ENCODE measurements around the gene CGN. TPM values are rescaled to one million over a fixed set of nuclear protein-coding genes. Genes with fewer than 3 reads are reported as not detected.

Gene CGN
- total and polyA plus RNA-seq, 2 experiments from 2014 or later, result 11.8 to 37.0 TPM

DNA sequence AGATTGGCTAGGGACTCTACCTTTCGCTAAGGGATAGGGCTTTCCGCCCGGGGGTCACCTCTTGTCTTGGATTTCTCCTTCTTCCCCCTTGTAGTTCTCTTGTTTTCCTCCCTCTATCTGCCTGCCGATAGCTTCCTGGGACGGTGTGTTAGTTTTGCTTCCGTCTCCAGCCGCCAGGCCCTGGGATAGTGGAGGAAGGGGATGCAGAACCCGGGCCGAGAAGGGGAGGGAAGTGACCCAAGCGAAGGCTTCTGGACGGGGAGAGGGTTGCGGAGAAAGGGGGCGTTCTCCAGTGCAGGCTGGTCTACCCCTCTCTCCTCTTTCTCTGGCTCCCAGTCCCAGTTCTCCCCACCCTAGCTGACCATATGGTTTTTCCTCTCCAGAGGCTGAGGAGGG lies 29.8 kb downstream of the CGN start:
- Mint-ChIP-seq H3K27me3 (ENCODE audit: insufficient read depth, low read depth, poor library complexity) (peaks cover 16% of the 10 kb centered on the region), H3K4me1 (peaks cover 22% of the 10 kb centered on the region), H3K4me3 (peak overlapping the region; percentile 96), H3K9me3 (no peaks in the 10 kb centered on the region; the same call in 2 of the 3 replicates), H3K27ac (peak overlapping the region; percentile 99; the same call in 1 of the 2 replicates), H3K36me3 (ENCODE audit: low read depth) (peaks cover 24% of the 10 kb centered on the region)
- Histone ChIP-seq H3K36me3 (ENCODE audit: insufficient read depth) (peaks cover 23% of the 10 kb centered on the region), H3K27ac (ENCODE audit: low read depth) (no peak overlapping the region), H2AFZ (no peak overlapping the region), H3K79me2 (replicated peaks; ENCODE audit: insufficient read depth) (peaks cover 41% of the 10 kb centered on the region), H3F3A (replicated peaks; ENCODE audit: low read depth) (no peaks in the 10 kb centered on the region), H3K4me1 (ENCODE audit: insufficient read depth) (peaks cover 8% of the 10 kb centered on the region), H3K9me2 (ENCODE audit: insufficient read depth) (no peaks in the 10 kb centered on the region), H3K4me3 (peak overlapping the region; percentile 83), H4K20me1 (replicated peaks; ENCODE audit: insufficient read depth) (peaks cover 6% of the 10 kb centered on the region; the same call in 1 of the 2 replicates), H3K27me3 (ENCODE audit: insufficient read depth) (0 out of 2 replicates have a peak, but pooled peaks cover 6% of the 10 kb centered on the region), H3K4me2 (peak overlapping the region; percentile 84)
- DNase-seq (ENCODE audit: low spot score) (peak; percentile 82), ATAC-seq (peak; percentile 57)
- no peak for TF ChIP-seq NANOG (IDR thresholded peaks at IDR 0.05; ENCODE audit: borderline replicate concordance)

DNA sequence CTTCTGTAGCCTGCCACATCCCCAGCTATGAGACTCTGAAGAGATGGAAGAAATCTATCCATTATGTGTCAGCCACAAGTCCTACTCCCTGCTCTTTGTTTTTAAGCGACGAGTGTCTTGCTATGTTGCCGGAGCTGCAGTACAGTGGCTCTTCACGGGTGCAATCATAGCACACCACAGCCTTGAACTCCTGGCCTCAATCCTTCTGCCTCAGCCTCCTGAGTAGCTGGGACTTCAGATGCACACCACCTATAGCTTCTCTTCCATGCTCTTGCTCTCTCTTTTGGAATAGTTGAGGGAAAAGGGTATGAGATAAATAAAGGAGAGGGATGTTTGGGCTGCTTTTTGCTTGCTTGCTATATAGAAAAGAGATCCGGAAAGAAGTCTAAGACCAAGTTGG lies 30.6 kb downstream of the CGN start:
- peak overlapping the region; percentile 84 for H3K4me2 ChIP-seq
- Mint-ChIP-seq H3K27me3 (ENCODE audit: insufficient read depth, low read depth, poor library complexity) (peaks cover 16% of the 10 kb centered on the region), H3K4me3 (peak overlapping the region; percentile 96), H3K36me3 (ENCODE audit: low read depth) (peaks cover 16% of the 10 kb centered on the region), H3K27ac (no peak overlapping the region), H3K4me1 (peaks cover 25% of the 10 kb centered on the region), H3K9me3 (no peaks in the 10 kb centered on the region; the same call in 2 of the 3 replicates)
- H3K4me3 ChIP-seq, result peak overlapping the region; percentile 83
- no peaks in the 10 kb centered on the region for H3K9me2 ChIP-seq (ENCODE audit: insufficient read depth)
- peaks cover 16% of the 10 kb centered on the region; the same call in 1 of the 2 replicates for H3K36me3 ChIP-seq (ENCODE audit: insufficient read depth)
- H3K27me3 ChIP-seq (ENCODE audit: insufficient read depth), result 0 out of 2 replicates have a peak, but pooled peaks cover 6% of the 10 kb centered on the region
- DNase-seq (ENCODE audit: low spot score) (no peak), ATAC-seq (no peak)
- H3F3A ChIP-seq (replicated peaks; ENCODE audit: low read depth), result no peaks in the 10 kb centered on the region
- H3K79me2 ChIP-seq (replicated peaks; ENCODE audit: insufficient read depth), result peaks cover 41% of the 10 kb centered on the region
- peaks cover 12% of the 10 kb centered on the region for H3K4me1 ChIP-seq (ENCODE audit: insufficient read depth)
- H3K27ac ChIP-seq (ENCODE audit: low read depth), result no peak overlapping the region
- H4K20me1 ChIP-seq (replicated peaks; ENCODE audit: insufficient read depth), result peaks cover 6% of the 10 kb centered on the region; the same call in 1 of the 2 replicates
- H2AFZ ChIP-seq, result no peak overlapping the region
- no peak for TF ChIP-seq NANOG (IDR thresholded peaks at IDR 0.05; ENCODE audit: borderline replicate concordance)
- no peak for TF ChIP-seq CREB1 (CRISPR knock-in tag; IDR thresholded peaks at IDR 0.05; ENCODE audit: low read depth)
- no peak for TF ChIP-seq POLR2AphosphoS5 (IDR thresholded peaks at IDR 0.05; ENCODE audit: low read depth)
- TF ChIP-seq ZNF114 (CRISPR knock-in tag; IDR thresholded peaks at IDR 0.05), result no peak
- TF ChIP-seq EZH2 (IDR thresholded peaks at IDR 0.05; ENCODE audit: low read depth, unreplicated experiment), result no peak
- TF ChIP-seq, protein P1, sequence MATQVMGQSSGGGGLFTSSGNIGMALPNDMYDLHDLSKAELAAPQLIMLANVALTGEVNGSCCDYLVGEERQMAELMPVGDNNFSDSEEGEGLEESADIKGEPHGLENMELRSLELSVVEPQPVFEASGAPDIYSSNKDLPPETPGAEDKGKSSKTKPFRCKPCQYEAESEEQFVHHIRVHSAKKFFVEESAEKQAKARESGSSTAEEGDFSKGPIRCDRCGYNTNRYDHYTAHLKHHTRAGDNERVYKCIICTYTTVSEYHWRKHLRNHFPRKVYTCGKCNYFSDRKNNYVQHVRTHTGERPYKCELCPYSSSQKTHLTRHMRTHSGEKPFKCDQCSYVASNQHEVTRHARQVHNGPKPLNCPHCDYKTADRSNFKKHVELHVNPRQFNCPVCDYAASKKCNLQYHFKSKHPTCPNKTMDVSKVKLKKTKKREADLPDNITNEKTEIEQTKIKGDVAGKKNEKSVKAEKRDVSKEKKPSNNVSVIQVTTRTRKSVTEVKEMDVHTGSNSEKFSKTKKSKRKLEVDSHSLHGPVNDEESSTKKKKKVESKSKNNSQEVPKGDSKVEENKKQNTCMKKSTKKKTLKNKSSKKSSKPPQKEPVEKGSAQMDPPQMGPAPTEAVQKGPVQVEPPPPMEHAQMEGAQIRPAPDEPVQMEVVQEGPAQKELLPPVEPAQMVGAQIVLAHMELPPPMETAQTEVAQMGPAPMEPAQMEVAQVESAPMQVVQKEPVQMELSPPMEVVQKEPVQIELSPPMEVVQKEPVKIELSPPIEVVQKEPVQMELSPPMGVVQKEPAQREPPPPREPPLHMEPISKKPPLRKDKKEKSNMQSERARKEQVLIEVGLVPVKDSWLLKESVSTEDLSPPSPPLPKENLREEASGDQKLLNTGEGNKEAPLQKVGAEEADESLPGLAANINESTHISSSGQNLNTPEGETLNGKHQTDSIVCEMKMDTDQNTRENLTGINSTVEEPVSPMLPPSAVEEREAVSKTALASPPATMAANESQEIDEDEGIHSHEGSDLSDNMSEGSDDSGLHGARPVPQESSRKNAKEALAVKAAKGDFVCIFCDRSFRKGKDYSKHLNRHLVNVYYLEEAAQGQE (IDR thresholded peaks at IDR 0.05; ENCODE audit: unreplicated experiment), result no peak
- TF ChIP-seq STAT1 (IDR thresholded peaks at IDR 0.05; ENCODE audit: unreplicated experiment), result no peak
- TF ChIP-seq ZNF331 (CRISPR knock-in tag; IDR thresholded peaks at IDR 0.05; ENCODE audit: low read depth), result no peak
- no peak for TF ChIP-seq EZH2phosphoT487 (IDR thresholded peaks at IDR 0.05; ENCODE audit: unreplicated experiment)
- TF ChIP-seq JUNB (IDR thresholded peaks at IDR 0.05; ENCODE audit: unreplicated experiment), result no peak
- TF ChIP-seq, protein P2, sequence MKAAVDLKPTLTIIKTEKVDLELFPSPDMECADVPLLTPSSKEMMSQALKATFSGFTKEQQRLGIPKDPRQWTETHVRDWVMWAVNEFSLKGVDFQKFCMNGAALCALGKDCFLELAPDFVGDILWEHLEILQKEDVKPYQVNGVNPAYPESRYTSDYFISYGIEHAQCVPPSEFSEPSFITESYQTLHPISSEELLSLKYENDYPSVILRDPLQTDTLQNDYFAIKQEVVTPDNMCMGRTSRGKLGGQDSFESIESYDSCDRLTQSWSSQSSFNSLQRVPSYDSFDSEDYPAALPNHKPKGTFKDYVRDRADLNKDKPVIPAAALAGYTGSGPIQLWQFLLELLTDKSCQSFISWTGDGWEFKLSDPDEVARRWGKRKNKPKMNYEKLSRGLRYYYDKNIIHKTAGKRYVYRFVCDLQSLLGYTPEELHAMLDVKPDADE (IDR thresholded peaks at IDR 0.05), result no peak
- TF ChIP-seq, protein P3, sequence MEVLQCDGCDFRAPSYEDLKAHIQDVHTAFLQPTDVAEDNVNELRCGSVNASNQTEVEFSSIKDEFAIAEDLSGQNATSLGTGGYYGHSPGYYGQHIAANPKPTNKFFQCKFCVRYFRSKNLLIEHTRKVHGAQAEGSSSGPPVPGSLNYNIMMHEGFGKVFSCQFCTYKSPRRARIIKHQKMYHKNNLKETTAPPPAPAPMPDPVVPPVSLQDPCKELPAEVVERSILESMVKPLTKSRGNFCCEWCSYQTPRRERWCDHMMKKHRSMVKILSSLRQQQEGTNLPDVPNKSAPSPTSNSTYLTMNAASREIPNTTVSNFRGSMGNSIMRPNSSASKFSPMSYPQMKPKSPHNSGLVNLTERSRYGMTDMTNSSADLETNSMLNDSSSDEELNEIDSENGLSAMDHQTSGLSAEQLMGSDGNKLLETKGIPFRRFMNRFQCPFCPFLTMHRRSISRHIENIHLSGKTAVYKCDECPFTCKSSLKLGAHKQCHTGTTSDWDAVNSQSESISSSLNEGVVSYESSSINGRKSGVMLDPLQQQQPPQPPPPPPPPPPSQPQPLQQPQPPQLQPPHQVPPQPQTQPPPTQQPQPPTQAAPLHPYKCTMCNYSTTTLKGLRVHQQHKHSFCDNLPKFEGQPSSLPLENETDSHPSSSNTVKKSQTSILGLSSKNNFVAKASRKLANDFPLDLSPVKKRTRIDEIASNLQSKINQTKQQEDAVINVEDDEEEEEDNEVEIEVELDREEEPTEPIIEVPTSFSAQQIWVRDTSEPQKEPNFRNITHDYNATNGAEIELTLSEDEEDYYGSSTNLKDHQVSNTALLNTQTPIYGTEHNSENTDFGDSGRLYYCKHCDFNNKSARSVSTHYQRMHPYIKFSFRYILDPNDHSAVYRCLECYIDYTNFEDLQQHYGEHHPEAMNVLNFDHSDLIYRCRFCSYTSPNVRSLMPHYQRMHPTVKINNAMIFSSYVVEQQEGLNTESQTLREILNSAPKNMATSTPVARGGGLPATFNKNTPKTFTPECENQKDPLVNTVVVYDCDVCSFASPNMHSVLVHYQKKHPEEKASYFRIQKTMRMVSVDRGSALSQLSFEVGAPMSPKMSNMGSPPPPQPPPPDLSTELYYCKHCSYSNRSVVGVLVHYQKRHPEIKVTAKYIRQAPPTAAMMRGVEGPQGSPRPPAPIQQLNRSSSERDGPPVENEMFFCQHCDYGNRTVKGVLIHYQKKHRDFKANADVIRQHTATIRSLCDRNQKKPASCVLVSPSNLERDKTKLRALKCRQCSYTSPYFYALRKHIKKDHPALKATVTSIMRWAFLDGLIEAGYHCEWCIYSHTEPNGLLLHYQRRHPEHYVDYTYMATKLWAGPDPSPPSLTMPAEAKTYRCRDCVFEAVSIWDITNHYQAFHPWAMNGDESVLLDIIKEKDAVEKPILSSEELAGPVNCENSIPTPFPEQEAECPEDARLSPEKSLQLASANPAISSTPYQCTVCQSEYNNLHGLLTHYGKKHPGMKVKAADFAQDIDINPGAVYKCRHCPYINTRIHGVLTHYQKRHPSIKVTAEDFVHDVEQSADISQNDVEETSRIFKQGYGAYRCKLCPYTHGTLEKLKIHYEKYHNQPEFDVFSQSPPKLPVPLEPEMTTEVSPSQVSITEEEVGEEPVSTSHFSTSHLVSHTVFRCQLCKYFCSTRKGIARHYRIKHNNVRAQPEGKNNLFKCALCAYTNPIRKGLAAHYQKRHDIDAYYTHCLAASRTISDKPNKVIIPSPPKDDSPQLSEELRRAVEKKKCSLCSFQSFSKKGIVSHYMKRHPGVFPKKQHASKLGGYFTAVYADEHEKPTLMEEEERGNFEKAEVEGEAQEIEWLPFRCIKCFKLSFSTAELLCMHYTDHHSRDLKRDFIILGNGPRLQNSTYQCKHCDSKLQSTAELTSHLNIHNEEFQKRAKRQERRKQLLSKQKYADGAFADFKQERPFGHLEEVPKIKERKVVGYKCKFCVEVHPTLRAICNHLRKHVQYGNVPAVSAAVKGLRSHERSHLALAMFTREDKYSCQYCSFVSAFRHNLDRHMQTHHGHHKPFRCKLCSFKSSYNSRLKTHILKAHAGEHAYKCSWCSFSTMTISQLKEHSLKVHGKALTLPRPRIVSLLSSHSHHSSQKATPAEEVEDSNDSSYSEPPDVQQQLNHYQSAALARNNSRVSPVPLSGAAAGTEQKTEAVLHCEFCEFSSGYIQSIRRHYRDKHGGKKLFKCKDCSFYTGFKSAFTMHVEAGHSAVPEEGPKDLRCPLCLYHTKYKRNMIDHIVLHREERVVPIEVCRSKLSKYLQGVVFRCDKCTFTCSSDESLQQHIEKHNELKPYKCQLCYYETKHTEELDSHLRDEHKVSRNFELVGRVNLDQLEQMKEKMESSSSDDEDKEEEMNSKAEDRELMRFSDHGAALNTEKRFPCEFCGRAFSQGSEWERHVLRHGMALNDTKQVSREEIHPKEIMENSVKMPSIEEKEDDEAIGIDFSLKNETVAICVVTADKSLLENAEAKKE (CRISPR knock-in tag; IDR thresholded peaks at IDR 0.05), result no peak

Measured in GM23338 (cell line).